NB4 (cell line): ENCODE results near the gene QRICH1.

Source experiments
- CTCF ChIP-seq: IDR thresholded peaks from one replicate; pipeline ENCODE4 v1.5.1; 2012; ENCODE audit warnings: low read depth, low read length
- MAX ChIP-seq: IDR thresholded peaks from 2 replicates; pipeline ENCODE4 v1.6.1; 2011; ENCODE audit warnings: low read depth, low read length

GRCh38 chr3:49054344-49054862 lies 39.5 kb downstream of the QRICH1 start:
- TF ChIP-seq CTCF (no peak), MAX (no peak)
